Stomach (tissue), 9 donors: Measurements from ENCODE around the gene ZNRD2. TPM values are rescaled to one million over a fixed set of nuclear protein-coding genes. Genes with fewer than 3 reads are reported as not detected.

Experiments
- DNase-seq, 2 donors: peaks; one replicate each; pipeline versions ENCODE4 v3.0.0 to v3.0.0-alpha.2; 2013 to 2019
- H3K27ac ChIP-seq, 5 donors: fragments of 200-600 bp in 4 of 5; sonication (generic) in 4 of 5; one replicate each; pipeline ENCODE4 v1.5.1; 2013 to 2019; ENCODE audit warnings: mild to moderate bottlenecking in 1 of 5, moderate library complexity in 1 of 5
- H3K27me3 ChIP-seq, 3 donors: fragments of 200-600 bp; sonication (generic); one replicate each; pipeline ENCODE4 v1.5.1; 2017 to 2019; ENCODE audit warnings: mixed run types in 1 of 3
- H3K36me3 ChIP-seq, 4 donors: fragments of 200-600 bp; sonication (generic); 1 replicate in 3 of 4; 2 replicates in 1 of 4; pipeline ENCODE4 v1.5.1; 2016 to 2019
- H3K4me1 ChIP-seq, 4 donors: fragments of 200-600 bp; sonication (generic); one replicate each; pipeline ENCODE4 v1.5.1; 2016 to 2019
- H3K4me3 ChIP-seq, 4 donors: fragments of 200-600 bp; sonication (generic) in 3 of 4; one replicate each; pipeline ENCODE4 v1.5.1; 2016 to 2019; ENCODE audit warnings: mild to moderate bottlenecking in 1 of 4
- H3K9me3 ChIP-seq, 4 donors: fragments of 200-600 bp; sonication (generic); one replicate each; pipeline ENCODE4 v1.5.1; 2016 to 2019
- EP300 ChIP-seq: sonication (generic); formaldehyde crosslinking; IDR thresholded peaks from one replicate; pipeline ENCODE4 v1.6.1; 2017; ENCODE audit warnings: antibody characterized with exemption
- POLR2A ChIP-seq, 4 donors: fragments of 450-650 bp; IDR thresholded peaks; one replicate each; pipeline ENCODE4 v1.6.1; 2016; ENCODE audit warnings: antibody characterized with exemption in 4 of 4, control low read depth in 2 of 4, mild to moderate bottlenecking in 1 of 4, moderate library complexity in 1 of 4
- POLR2AphosphoS5 ChIP-seq, 3 donors: sonication (generic); formaldehyde crosslinking; IDR thresholded peaks; one replicate each; pipeline ENCODE4 v1.6.1; 2016; ENCODE audit warnings: antibody characterized with exemption in 3 of 3
- WGBS, 5 donors: extraction: QIAGEN DNeasy Blood & Tissue Kit in 3 of 5; methylation state at CpG; one replicate each; pipeline versions ENCODE4 v1.1.5 to v1.1.7; 2013 to 2018; 5-methylcytosine and 5-hydroxymethylcytosine counted together
- intact Hi-C: fragments of 100-400 bp; cut with DNase I; formaldehyde crosslinking; loops from one replicate; pipeline ENCODE4 v1.15.1; 2023; ENCODE audit warnings: low total_unique reads
- polyA plus RNA-seq, 3 donors: library from polyadenylated mRNA; stranded (reverse); fragments of 200-250 nt; gene quantifications; one replicate each; pipeline ENCODE4 v1.2.3, GENCODE V29; 2013
- total RNA-seq, 5 donors: library from RNA; depleted of rRNA; stranded (reverse); fragments of >200 nt; gene quantifications; one replicate each; pipeline versions ENCODE4 v1.1.0 to v1.2.3, GENCODE V29; 2014 to 2016
- TF ChIP-seq, protein P1 (sequence below), 7 experiments: fragments of 450-650 bp in 4 of 7; fragments of 200-600 bp in 3 of 7; sonication (generic) in 3 of 7; IDR thresholded peaks; one replicate each; pipeline ENCODE4 v1.5.1; 2016 to 2019; ENCODE audit warnings: antibody characterized with exemption in 7 of 7, control low read depth in 2 of 7, mild to moderate bottlenecking in 1 of 7
- donor health status: healthy with polysubstance abuse.
- donor health status: Bipolar disorder and iron deficiency.
- donor health status: healthy.

The ZNRD2 gene
- total and polyA plus RNA-seq, 8 donors: 17.7 to 99.1 (median 51.8) TPM

DNA sequence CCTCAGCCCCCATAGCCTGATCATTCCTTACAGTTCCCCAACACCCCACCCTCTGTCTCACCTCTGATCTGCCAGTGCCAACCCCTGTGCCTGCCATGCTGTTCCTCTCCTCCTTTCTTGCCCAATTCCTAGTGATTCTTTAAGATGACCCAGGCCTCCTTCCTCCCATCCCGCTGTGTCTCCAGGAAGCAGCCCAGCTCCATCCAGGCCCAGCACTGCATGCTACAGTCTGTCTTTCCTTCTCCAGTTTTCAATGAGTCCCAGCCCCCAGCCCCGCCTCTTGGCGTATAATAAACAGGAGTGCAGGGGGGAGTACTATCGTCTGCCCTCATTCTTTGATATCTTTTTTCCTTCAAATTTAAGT lies 24.4 kb upstream of the ZNRD2 start:
- Histone ChIP-seq H3K4me3 (peak overlapping the region; percentile 32 to 61 (median 42)), H3K27me3 (no peaks in the 10 kb centered on the region), H3K27ac (peak overlapping the region; percentile 77 to 85 (median 81)), H3K36me3 (peaks cover 0 to 61% (median 29%) of the 10 kb centered on the region in 4 donors), H3K4me1 (peaks cover 18 to 40% (median 38%) of the 10 kb centered on the region in 4 donors), H3K9me3 (no peaks in the 10 kb centered on the region)
- DNase-seq: no peak
- no peak for TF ChIP-seq POLR2AphosphoS5 (IDR thresholded peaks at IDR 0.05)
- TF ChIP-seq, protein P1, sequence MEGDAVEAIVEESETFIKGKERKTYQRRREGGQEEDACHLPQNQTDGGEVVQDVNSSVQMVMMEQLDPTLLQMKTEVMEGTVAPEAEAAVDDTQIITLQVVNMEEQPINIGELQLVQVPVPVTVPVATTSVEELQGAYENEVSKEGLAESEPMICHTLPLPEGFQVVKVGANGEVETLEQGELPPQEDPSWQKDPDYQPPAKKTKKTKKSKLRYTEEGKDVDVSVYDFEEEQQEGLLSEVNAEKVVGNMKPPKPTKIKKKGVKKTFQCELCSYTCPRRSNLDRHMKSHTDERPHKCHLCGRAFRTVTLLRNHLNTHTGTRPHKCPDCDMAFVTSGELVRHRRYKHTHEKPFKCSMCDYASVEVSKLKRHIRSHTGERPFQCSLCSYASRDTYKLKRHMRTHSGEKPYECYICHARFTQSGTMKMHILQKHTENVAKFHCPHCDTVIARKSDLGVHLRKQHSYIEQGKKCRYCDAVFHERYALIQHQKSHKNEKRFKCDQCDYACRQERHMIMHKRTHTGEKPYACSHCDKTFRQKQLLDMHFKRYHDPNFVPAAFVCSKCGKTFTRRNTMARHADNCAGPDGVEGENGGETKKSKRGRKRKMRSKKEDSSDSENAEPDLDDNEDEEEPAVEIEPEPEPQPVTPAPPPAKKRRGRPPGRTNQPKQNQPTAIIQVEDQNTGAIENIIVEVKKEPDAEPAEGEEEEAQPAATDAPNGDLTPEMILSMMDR (IDR thresholded peaks at IDR 0.05): no peak
- no peak for TF ChIP-seq POLR2A (IDR thresholded peaks at IDR 0.05)
- TF ChIP-seq EP300: no peak
- intact Hi-C loops: no loop called here
- 31 to 65% (median 46%) methylated on average over 4 of the region's 4 CpGs for WGBS, 5 donors

DNA sequence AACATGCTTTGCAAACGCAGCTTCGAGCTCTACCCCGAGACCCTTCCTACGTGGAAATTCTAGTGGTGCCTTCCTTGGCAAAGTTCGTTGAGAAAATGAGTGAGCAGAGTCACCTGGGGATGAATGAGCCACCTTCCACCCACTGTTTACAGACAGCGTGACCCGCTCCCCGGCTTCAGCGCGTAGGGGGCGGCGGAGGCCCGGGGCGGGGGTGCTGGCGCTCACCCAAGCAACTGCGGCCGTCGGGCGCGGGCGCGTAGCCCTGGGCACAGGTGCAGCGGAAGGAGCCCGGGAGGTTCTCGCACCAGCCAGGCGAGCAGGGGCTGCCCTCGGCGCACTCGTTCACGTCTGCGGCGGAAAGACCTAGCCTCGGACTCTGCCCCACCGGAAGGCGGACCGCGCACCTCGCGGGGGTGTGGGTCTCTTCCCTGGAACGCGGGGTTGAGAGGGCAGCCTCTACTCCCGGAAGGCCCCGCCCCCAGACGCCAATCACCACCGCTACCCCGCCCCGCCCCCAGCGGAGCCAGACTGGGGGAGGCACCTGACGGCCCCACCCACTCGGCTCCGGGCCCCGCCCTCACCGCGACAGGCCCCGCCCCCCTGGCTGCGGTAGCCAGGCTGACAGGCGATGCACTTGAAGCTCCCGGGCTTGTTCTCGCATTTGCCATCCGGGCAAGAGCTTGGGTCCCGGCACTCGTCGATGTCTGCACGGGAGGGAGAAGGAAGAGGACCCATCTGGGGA lies 23.9 kb upstream of the ZNRD2 start:
- peak overlapping the region; percentile 77 to 85 (median 81) for H3K27ac ChIP-seq
- peak; percentile 95 to 98 for DNase-seq
- no peaks in the 10 kb centered on the region for H3K27me3 ChIP-seq
- no peaks in the 10 kb centered on the region for H3K9me3 ChIP-seq
- intact Hi-C loops: no loop called here
- no peak for TF ChIP-seq POLR2A (IDR thresholded peaks at IDR 0.05)
- peak in 2 of 3 donors; percentile 45 to 64 for TF ChIP-seq POLR2AphosphoS5 (IDR thresholded peaks at IDR 0.05)
- peaks cover 17 to 40% (median 37%) of the 10 kb centered on the region in 4 donors for H3K4me1 ChIP-seq
- H3K36me3 ChIP-seq: peaks cover 0 to 66% (median 32%) of the 10 kb centered on the region in 4 donors
- WGBS, 5 donors: 11 to 37% (median 14%) methylated on average over 20 to 64 of the region's 64 CpGs
- peak overlapping the region; percentile 32 to 61 (median 42) for H3K4me3 ChIP-seq

DNA sequence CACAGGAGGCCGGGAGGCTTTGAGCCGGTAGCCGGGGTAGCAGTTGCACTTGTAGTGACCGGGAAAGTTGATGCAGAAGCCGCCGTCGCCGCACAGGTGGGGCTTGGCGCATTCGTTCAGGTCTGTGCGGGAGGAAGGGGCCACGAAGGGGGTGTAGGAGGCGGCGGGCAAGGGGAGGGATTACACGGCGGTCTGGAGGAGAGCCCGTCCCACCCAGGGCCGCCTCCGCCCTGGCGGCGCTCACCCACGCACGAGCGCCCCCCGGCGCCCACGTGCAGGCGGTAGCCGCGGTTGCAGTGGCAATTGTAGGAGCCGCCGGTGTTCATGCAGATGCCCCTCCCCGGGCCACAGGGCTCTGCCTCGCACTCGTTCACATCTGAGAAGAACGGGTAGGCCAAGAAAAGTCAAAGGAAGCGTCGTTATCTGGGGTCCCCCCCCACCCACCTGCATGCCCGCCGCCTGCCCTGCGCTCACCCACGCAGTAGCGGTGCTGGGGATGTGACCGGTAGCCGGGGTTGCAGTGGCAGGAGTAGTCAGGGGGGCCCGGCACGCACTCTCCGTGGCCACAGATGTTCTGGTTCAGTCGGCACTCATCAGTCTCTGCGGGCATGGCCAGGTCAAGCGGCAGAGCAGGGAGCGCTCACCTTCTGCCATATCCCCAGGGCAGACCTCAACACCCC lies 22.7 kb upstream of the ZNRD2 start:
- Histone ChIP-seq H3K9me3 (no peaks in the 10 kb centered on the region), H3K27ac (peak overlapping the region in 1 of 5 donors; percentile 81), H3K4me1 (peaks cover 10 to 45% (median 40%) of the 10 kb centered on the region in 4 donors), H3K36me3 (peaks cover 0 to 74% (median 38%) of the 10 kb centered on the region in 4 donors), H3K4me3 (no peak overlapping the region), H3K27me3 (no peaks in the 10 kb centered on the region)
- intact Hi-C loops: no loop called here
- no peak for DNase-seq
- TF ChIP-seq POLR2AphosphoS5 (IDR thresholded peaks at IDR 0.05) (no peak), POLR2A (IDR thresholded peaks at IDR 0.05) (no peak), EP300 (no peak)
- TF ChIP-seq, protein P1 (IDR thresholded peaks at IDR 0.05): no peak
- WGBS, 5 donors: 78 to 89% (median 83%) methylated on average over 23 to 52 of the region's 52 CpGs

DNA sequence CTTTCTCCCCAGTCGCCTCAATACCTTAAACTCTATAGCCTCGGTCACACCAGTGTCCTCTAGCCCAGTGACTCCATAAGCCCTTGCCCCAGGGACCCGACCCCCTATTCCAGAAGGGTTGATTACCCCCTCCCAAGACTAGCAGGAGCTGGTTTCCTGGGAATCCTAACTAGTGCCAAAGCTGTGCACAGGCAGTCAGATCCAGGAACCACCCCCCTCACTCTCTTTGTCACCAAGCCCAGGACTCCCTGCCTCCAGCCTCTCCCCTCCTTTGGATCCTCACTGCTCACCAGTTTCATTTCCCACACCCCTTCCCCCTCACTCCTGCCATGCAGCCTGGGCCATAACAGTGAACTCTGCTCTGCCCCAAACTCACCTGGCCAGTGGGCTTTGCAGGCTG lies 21.9 kb upstream of the ZNRD2 start:
- Histone ChIP-seq H3K27me3 (no peaks in the 10 kb centered on the region), H3K9me3 (no peaks in the 10 kb centered on the region), H3K4me3 (no peak overlapping the region), H3K36me3 (peaks cover 0 to 76% (median 38%) of the 10 kb centered on the region in 4 donors), H3K27ac (no peak overlapping the region), H3K4me1 (peaks cover 10 to 53% (median 45%) of the 10 kb centered on the region in 4 donors)
- TF ChIP-seq POLR2A (IDR thresholded peaks at IDR 0.05) (no peak), POLR2AphosphoS5 (IDR thresholded peaks at IDR 0.05) (no peak), EP300 (no peak)
- TF ChIP-seq, protein P1 (IDR thresholded peaks at IDR 0.05): no peak
- DNase-seq: no peak
- intact Hi-C loops: no loop called here
- WGBS, 5 donors: 88 to 96% (median 93%) methylated on average over 3 of the region's 3 CpGs
